ENCODE data around the gene UGT1A8.

The UGT1A8 gene

GRCh38 chr2:233663911-233664310 is 46.5 kb downstream of the UGT1A8 start:
- DNase-seq (ENCODE audit: extremely low read depth, low read depth), result no peak
- TF ChIP-seq CTCF (IDR thresholded peaks at IDR 0.05; ENCODE audit: low read depth, low read length), result no peak

GRCh38 chr2:233668605-233669260 is 51.3 kb downstream of the UGT1A8 start:
- no peak for TF ChIP-seq CTCF (IDR thresholded peaks at IDR 0.05; ENCODE audit: low read depth, low read length)

DNA sequence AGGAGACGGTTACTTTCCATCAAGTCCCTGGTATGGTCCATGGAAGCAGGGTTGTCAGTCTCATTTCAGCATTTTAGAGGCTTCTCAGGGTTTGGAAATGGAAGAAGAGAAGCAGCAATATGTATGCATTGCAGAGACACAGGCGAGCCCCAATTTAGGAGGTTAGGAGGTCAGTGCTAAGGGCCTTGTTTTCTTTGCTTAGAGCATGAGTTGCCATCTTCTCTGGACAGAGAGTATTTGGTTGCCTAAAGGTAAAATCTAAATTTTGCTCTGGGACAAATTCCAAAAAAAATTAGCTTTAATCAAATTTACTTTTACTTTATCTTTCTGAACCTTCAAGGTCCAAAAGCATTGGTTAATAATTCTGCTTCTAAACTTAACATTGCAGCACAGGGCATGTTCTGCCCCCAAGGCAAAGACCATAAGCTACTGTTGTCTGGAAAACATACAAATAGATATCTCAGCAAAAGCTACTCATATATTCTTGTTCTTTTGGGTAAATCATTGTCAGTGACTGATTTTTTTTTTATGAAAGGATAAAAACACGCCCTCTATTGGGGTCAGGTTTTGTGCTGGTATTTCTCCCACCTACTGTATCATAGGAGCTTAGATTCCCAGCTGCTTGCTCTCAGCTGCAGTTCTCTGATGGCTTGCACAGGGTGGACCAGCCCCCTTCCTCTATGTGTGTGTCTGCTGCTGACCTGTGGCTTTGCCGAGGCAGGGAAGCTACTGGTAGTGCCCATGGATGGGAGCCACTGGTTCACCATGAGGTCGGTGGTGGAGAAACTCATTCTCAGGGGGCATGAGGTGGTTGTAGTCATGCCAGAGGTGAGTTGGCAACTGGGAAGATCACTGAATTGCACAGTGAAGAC is 54.1 kb downstream of the UGT1A8 start, which contains the start of gene UGT1A9:
Gene UGT1A9 (plus strand): TSS at position 609 of the 872 bp plus-strand sequence. CDS start 37 bp downstream, at position 646.
- DNase-seq (ENCODE audit: extremely low read depth, low read depth), result no peak
- TF ChIP-seq CTCF (IDR thresholded peaks at IDR 0.05; ENCODE audit: low read depth, low read length), result no peak

More at GRCh38 chr2:233668605-233669260, 51.3 kb downstream of the UGT1A8 start:
- no peak for DNase-seq (ENCODE audit: extremely low read depth, low read depth)

GRCh38 chr2:233672886-233673285 is 55.5 kb downstream of the UGT1A8 start:
- TF ChIP-seq CTCF (IDR thresholded peaks at IDR 0.05; ENCODE audit: low read depth, low read length), result no peak
- no peak for DNase-seq (ENCODE audit: extremely low read depth, low read depth)

DNA sequence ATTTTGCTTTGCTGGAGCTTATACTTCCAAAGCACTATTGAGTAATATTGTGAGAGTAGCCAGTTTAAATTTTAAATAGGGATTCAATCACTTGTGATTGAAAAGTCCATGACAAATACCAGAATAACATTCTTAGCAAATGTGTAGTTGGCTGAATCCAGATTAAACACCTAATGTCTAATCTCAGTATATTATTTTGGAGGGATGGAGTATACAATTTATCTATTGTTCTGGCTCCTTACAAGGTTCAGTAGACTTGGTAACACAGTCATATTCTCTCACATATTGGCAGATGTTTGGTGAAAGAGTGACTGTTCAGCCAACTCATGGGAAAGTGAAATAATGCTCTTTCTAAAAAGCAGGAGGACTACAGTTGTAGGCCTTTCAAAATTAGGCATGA is 56.5 kb downstream of the UGT1A8 start:
- TF ChIP-seq CTCF (IDR thresholded peaks at IDR 0.05; ENCODE audit: low read depth, low read length), result no peak
- DNase-seq (ENCODE audit: extremely low read depth, low read depth), result no peak

DNA sequence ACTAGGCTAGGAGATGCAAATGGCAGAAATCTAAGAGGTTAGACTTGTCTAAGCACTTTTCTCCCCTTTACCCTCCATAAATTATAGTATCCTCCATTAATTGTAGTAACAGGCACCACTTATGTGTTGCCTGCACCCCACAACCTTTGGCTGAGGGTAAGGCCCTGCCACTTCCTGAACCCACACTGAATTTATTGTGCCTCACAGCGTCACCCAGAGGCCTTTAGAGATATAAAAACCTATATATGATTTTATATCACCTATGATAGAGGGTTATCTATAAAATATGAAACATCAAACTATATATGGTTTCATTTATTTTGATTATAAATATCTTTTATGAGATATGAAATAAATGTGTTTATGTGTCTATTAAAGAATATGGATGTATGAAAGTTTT is 56.9 kb downstream of the UGT1A8 start:
- no peak for TF ChIP-seq CTCF (IDR thresholded peaks at IDR 0.05; ENCODE audit: low read depth, low read length)

GRCh38 chr2:233674995-233675394 is 57.6 kb downstream of the UGT1A8 start:
- no peak for TF ChIP-seq CTCF (IDR thresholded peaks at IDR 0.05; ENCODE audit: low read depth, low read length)
- DNase-seq (ENCODE audit: extremely low read depth, low read depth), result no peak

More for the DNA sequence above, 56.9 kb downstream of the UGT1A8 start:
- no peak for DNase-seq (ENCODE audit: extremely low read depth, low read depth)

Measured in AG09319 (cell line).